H9 (cell line): ENCODE results near the gene CHSY1. TPM values are rescaled to one million over a fixed set of nuclear protein-coding genes. Genes with fewer than 3 reads are reported as not detected.

ENCODE experiments used
- DNase-seq: peaks from one replicate; pipeline ENCODE4 v3.0.0-alpha.2; 2017
- H2AFZ ChIP-seq: one replicate; pipeline ENCODE4 v1.6.1; 2013; ENCODE audit warnings: mild to moderate bottlenecking, low read length, control low read depth, moderate library complexity
- H2AK5ac ChIP-seq: 2 replicates; pipeline ENCODE4 v1.6.1; 2013; ENCODE audit warnings: low read length, control low read depth, mixed read lengths; ENCODE audit not compliant: insufficient read length
- H2BK120ac ChIP-seq: one replicate; pipeline ENCODE4 v1.6.1; 2013; ENCODE audit warnings: low read depth, mild to moderate bottlenecking, low read length, control low read depth, inconsistent platforms; ENCODE audit not compliant: poor library complexity, severe bottlenecking
- H2BK12ac ChIP-seq: 2 replicates; pipeline ENCODE4 v1.6.1; 2013; ENCODE audit warnings: low read length, control low read depth, mixed read lengths, low read depth; ENCODE audit not compliant: insufficient read length
- H2BK15ac ChIP-seq: 2 replicates; pipeline ENCODE4 v1.6.1; 2013; ENCODE audit warnings: low read depth, low read length, control low read depth
- H2BK20ac ChIP-seq: one replicate; pipeline ENCODE4 v1.6.1; 2013; ENCODE audit warnings: low read depth, mild to moderate bottlenecking, low read length, control low read depth, inconsistent platforms; ENCODE audit not compliant: poor library complexity, severe bottlenecking
- H2BK5ac ChIP-seq: 2 replicates; pipeline ENCODE4 v1.6.1; 2013; ENCODE audit warnings: low read length, control low read depth, mixed read lengths; ENCODE audit not compliant: insufficient read length
- H3K14ac ChIP-seq: 2 replicates; pipeline ENCODE4 v1.6.1; 2013; ENCODE audit warnings: low read length, control low read depth; ENCODE audit not compliant: insufficient read depth
- H3K18ac ChIP-seq: 2 replicates; pipeline ENCODE4 v1.6.1; 2013; ENCODE audit warnings: low read depth, mild to moderate bottlenecking, mixed read lengths, low read length, control low read depth; ENCODE audit not compliant: insufficient read length
- H3K23ac ChIP-seq: 2 replicates; pipeline ENCODE4 v1.6.1; 2013; ENCODE audit warnings: low read length, control low read depth, mixed read lengths, low read depth; ENCODE audit not compliant: insufficient read length
- H3K23me2 ChIP-seq: 2 replicates; pipeline ENCODE4 v1.6.1; 2013; ENCODE audit warnings: low read depth, mild to moderate bottlenecking, mixed read lengths, low read length, control low read depth; ENCODE audit not compliant: insufficient read length, poor library complexity, severe bottlenecking
- H3K27ac ChIP-seq: 2 replicates; pipeline ENCODE4 v1.5.1; 2013; ENCODE audit warnings: low read length, control low read depth, mixed read lengths, low read depth; ENCODE audit not compliant: insufficient read length
- H3K27me3 ChIP-seq: 2 replicates; pipeline ENCODE4 v1.6.1; 2013; ENCODE audit warnings: low read length, control low read depth, inconsistent platforms; ENCODE audit not compliant: insufficient read depth
- H3K4ac ChIP-seq: 2 replicates; pipeline ENCODE4 v1.6.1; 2013; ENCODE audit warnings: low read depth, mild to moderate bottlenecking, control low read depth, inconsistent platforms, low read length, moderate library complexity
- H3K4me1 ChIP-seq: 2 replicates; pipeline ENCODE4 v1.6.1; 2013; ENCODE audit warnings: low read length, control low read depth, inconsistent platforms; ENCODE audit not compliant: insufficient read depth
- H3K4me2 ChIP-seq: 2 replicates; pipeline ENCODE4 v1.6.1; 2013; ENCODE audit warnings: low read length, control low read depth, mixed read lengths; ENCODE audit not compliant: insufficient read length, insufficient read depth
- H3K56ac ChIP-seq: 2 replicates; pipeline ENCODE4 v1.6.1; 2013; ENCODE audit warnings: low read depth, mild to moderate bottlenecking, mixed read lengths, low read length, control low read depth; ENCODE audit not compliant: insufficient read length
- H3K79me1 ChIP-seq: 2 replicates; pipeline ENCODE4 v1.6.1; 2013; ENCODE audit warnings: low read depth, mild to moderate bottlenecking, moderate library complexity, low read length, control low read depth, inconsistent platforms; ENCODE audit not compliant: insufficient read depth, poor library complexity, severe bottlenecking
- H3K79me2 ChIP-seq: 2 replicates; pipeline ENCODE4 v1.6.1; 2013; ENCODE audit warnings: low read length, control low read depth, inconsistent platforms; ENCODE audit not compliant: insufficient read depth
- H3K9ac ChIP-seq: 2 replicates; pipeline ENCODE4 v1.6.1; 2013; ENCODE audit warnings: low read length, control low read depth, mixed read lengths; ENCODE audit not compliant: insufficient read length; ENCODE audit errors: extremely low read depth
- H3K9me3 ChIP-seq: one replicate; pipeline ENCODE4 v1.6.1; 2013; ENCODE audit warnings: low read depth, low read length, inconsistent platforms; ENCODE audit not compliant: control insufficient read depth
- H3T11ph ChIP-seq: one replicate; pipeline ENCODE4 v1.6.1; 2013; ENCODE audit warnings: mild to moderate bottlenecking, low read length, control low read depth, inconsistent platforms
- H4K20me1 ChIP-seq: one replicate; pipeline ENCODE4 v1.6.1; 2013; ENCODE audit not compliant: control insufficient read depth, insufficient read length, insufficient read depth
- H4K5ac ChIP-seq: 2 replicates; pipeline ENCODE4 v1.6.1; 2013; ENCODE audit warnings: low read depth, mild to moderate bottlenecking, mixed read lengths, low read length, control low read depth; ENCODE audit not compliant: insufficient read length
- H4K8ac ChIP-seq: replicated peaks from 2 replicates; pipeline ENCODE4 v1.6.1; 2013; ENCODE audit warnings: low read length, control low read depth, mixed read lengths, low read depth; ENCODE audit not compliant: insufficient read length
- H4K91ac ChIP-seq: 2 replicates; pipeline ENCODE4 v1.6.1; 2013; ENCODE audit warnings: low read depth, mild to moderate bottlenecking, moderate library complexity, mixed read lengths, low read length, control low read depth; ENCODE audit not compliant: insufficient read length
- H3K27ac Mint-ChIP-seq, 3 experiments: 2 replicates in 2 of 3; 3 replicates in 1 of 3; pipeline ENCODE4 v1.8.0; 2020 to 2021; ENCODE audit warnings: mixed read lengths in 3 of 3, mild to moderate bottlenecking in 1 of 3, moderate library complexity in 1 of 3
- H3K27me3 Mint-ChIP-seq: 2 replicates; pipeline ENCODE4 v1.8.0; 2021; ENCODE audit warnings: low read depth, mild to moderate bottlenecking, moderate library complexity, mixed read lengths
- H3K36me3 Mint-ChIP-seq, 3 experiments: 2 replicates in 2 of 3; 3 replicates in 1 of 3; pipeline ENCODE4 v1.8.0; 2020 to 2021; ENCODE audit warnings: low read depth in 3 of 3, mixed read lengths in 3 of 3; ENCODE audit not compliant: insufficient read depth in 1 of 3
- H3K4me1 Mint-ChIP-seq, 2 experiments: 2 replicates each; pipeline ENCODE4 v1.8.0; 2020; ENCODE audit warnings: mixed read lengths in 2 of 2
- H3K4me3 Mint-ChIP-seq, 2 experiments: 2 replicates in 1 of 2; 3 replicates in 1 of 2; pipeline ENCODE4 v1.8.0; 2020 to 2021; ENCODE audit warnings: mild to moderate bottlenecking in 2 of 2, mixed read lengths in 2 of 2, moderate library complexity in 1 of 2
- H3K9me3 Mint-ChIP-seq, 2 experiments: 2 replicates in 1 of 2; 3 replicates in 1 of 2; pipeline ENCODE4 v1.8.0; 2020; ENCODE audit warnings: mild to moderate bottlenecking in 2 of 2, mixed read lengths in 2 of 2, moderate library complexity in 1 of 2
- WGBS: extraction: QIAGEN DNeasy Blood & Tissue Kit; methylation state at CpG from one replicate; pipeline ENCODE4 v1.1.7; 2013; ENCODE audit warnings: missing lambda C conversion rate, low lambda C conversion rate, mixed read lengths; ENCODE audit not compliant: insufficient read length; ENCODE audit errors: extremely low coverage; 5-methylcytosine and 5-hydroxymethylcytosine counted together
- total RNA-seq: library from RNA; stranded (reverse); gene quantifications from 2 replicates; pipeline ENCODE4 v1.2.1, GENCODE V29; 2021
- TF ChIP-seq, protein P1 (sequence below): fragments of 200-600 bp; sonication (generic); conservative IDR thresholded peaks from 3 replicates; pipeline ENCODE4 v1.8.0; 2021; ENCODE audit warnings: antibody characterized with exemption, mild to moderate bottlenecking

Gene CHSY1
- total RNA-seq, 1 experiment from 2014 or later: 68.3 TPM

GRCh38 chr15:101157721-101158120 lies 94.1 kb downstream of the CHSY1 start:
- Mint-ChIP-seq H3K9me3 (no peaks in the 10 kb centered on the region; a peak in 1 of 5 replicates), H3K4me3 (no peak overlapping the region), H3K36me3 (peaks cover 0 to 2% (median 0%) of the 10 kb centered on the region in 3 experiments; a peak in 2 of 7 replicates), H3K4me1 (peaks cover 20 to 31% of the 10 kb centered on the region in 2 experiments), H3K27me3 (peaks cover 3% of the 10 kb centered on the region), H3K27ac (peak overlapping the region in 1 of 3 experiments; percentile 57; a peak in 1 of 7 replicates)
- no CpG with 5 or more reads among the region's 6 CpGs for WGBS
- no peak overlapping the region for H3K9ac ChIP-seq
- no peak overlapping the region for H3K18ac ChIP-seq
- no peaks in the 10 kb centered on the region for H3K79me1 ChIP-seq
- no peak overlapping the region for H3K23ac ChIP-seq
- H3K4me1 ChIP-seq: peaks cover 3% of the 10 kb centered on the region; the same call in 1 of the 2 replicates
- H3K23me2 ChIP-seq: no peaks in the 10 kb centered on the region
- H2BK12ac ChIP-seq: no peak overlapping the region
- no peak overlapping the region for H4K8ac ChIP-seq
- H3T11ph ChIP-seq: no peak overlapping the region
- H3K9me3 ChIP-seq: no peaks in the 10 kb centered on the region
- H3K56ac ChIP-seq: no peak overlapping the region
- H3K27me3 ChIP-seq: no peaks in the 10 kb centered on the region
- H2BK120ac ChIP-seq: no peak overlapping the region
- H3K79me2 ChIP-seq: no peaks in the 10 kb centered on the region
- no peak overlapping the region for H4K91ac ChIP-seq
- H4K20me1 ChIP-seq: no peaks in the 10 kb centered on the region
- H2BK5ac ChIP-seq: no peak overlapping the region
- no peak overlapping the region for H3K4ac ChIP-seq
- H2AFZ ChIP-seq: no peak overlapping the region
- H3K4me2 ChIP-seq: no peak overlapping the region
- no peak overlapping the region for H2BK15ac ChIP-seq
- H3K27ac ChIP-seq: no peak overlapping the region
- no peak overlapping the region for H3K14ac ChIP-seq
- H2BK20ac ChIP-seq: no peak overlapping the region
- DNase-seq: no peak
- no peak overlapping the region for H2AK5ac ChIP-seq
- H4K5ac ChIP-seq: no peak overlapping the region
- TF ChIP-seq, protein P1, sequence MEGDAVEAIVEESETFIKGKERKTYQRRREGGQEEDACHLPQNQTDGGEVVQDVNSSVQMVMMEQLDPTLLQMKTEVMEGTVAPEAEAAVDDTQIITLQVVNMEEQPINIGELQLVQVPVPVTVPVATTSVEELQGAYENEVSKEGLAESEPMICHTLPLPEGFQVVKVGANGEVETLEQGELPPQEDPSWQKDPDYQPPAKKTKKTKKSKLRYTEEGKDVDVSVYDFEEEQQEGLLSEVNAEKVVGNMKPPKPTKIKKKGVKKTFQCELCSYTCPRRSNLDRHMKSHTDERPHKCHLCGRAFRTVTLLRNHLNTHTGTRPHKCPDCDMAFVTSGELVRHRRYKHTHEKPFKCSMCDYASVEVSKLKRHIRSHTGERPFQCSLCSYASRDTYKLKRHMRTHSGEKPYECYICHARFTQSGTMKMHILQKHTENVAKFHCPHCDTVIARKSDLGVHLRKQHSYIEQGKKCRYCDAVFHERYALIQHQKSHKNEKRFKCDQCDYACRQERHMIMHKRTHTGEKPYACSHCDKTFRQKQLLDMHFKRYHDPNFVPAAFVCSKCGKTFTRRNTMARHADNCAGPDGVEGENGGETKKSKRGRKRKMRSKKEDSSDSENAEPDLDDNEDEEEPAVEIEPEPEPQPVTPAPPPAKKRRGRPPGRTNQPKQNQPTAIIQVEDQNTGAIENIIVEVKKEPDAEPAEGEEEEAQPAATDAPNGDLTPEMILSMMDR: no peak
